GM23248 (cell line): ENCODE measurements around the gene MED12L. TPM values are rescaled to one million over a fixed set of nuclear protein-coding genes. Genes with fewer than 3 reads are reported as not detected.
"Not testable (repeated sequence)": the region's sequence is repeated elsewhere in the genome, so short reads cannot be mapped to it uniquely, and the experiment has no call there.

Experiments used
- DNase-seq: peaks from one replicate; pipeline ENCODE4 v3.0.0-alpha.2; 2015
- H2AFZ ChIP-seq: fragments of 200-600 bp; sonication (generic); 2 replicates; pipeline ENCODE4 v1.6.1; 2016; ENCODE audit warnings: antibody characterized with exemption
- H3F3A ChIP-seq: fragments of 200-600 bp; sonication (generic); 2 replicates; pipeline ENCODE4 v1.6.1; 2016; ENCODE audit warnings: mild to moderate bottlenecking, antibody characterized with exemption, mixed run types; ENCODE audit not compliant: insufficient read depth
- H3K27ac ChIP-seq: fragments of 200-600 bp; sonication (generic); 2 replicates; pipeline ENCODE4 v1.5.1; 2016; ENCODE audit warnings: mild to moderate bottlenecking
- H3K27me3 ChIP-seq: fragments of 200-600 bp; sonication (generic); replicated peaks from 2 replicates; pipeline ENCODE4 v1.6.1; 2016; ENCODE audit warnings: mild to moderate bottlenecking; ENCODE audit not compliant: insufficient read depth
- H3K36me3 ChIP-seq: fragments of 200-600 bp; sonication (generic); 2 replicates; pipeline ENCODE4 v1.6.1; 2016; ENCODE audit warnings: low read depth, mild to moderate bottlenecking
- H3K4me1 ChIP-seq: fragments of 200-600 bp; sonication (generic); 2 replicates; pipeline ENCODE4 v1.6.1; 2016; ENCODE audit warnings: mild to moderate bottlenecking; ENCODE audit not compliant: insufficient read depth
- H3K4me2 ChIP-seq: fragments of 200-600 bp; sonication (generic); one replicate; pipeline ENCODE4 v1.6.1; 2016; ENCODE audit warnings: mild to moderate bottlenecking; ENCODE audit not compliant: unreplicated experiment
- H3K4me3 ChIP-seq: fragments of 200-600 bp; sonication (generic); 2 replicates; pipeline ENCODE4 v1.5.1; 2016; ENCODE audit warnings: mild to moderate bottlenecking
- H3K79me2 ChIP-seq: fragments of 200-600 bp; sonication (generic); 2 replicates; pipeline ENCODE4 v1.6.1; 2016; ENCODE audit warnings: mild to moderate bottlenecking; ENCODE audit not compliant: insufficient read depth
- H3K9ac ChIP-seq: fragments of 200-600 bp; sonication (generic); 2 replicates; pipeline ENCODE4 v1.6.1; 2016; ENCODE audit warnings: mild to moderate bottlenecking
- H3K9me2 ChIP-seq: fragments of 200-600 bp; sonication (generic); 2 replicates; pipeline ENCODE4 v1.6.1; 2016; ENCODE audit warnings: mixed run types, mild to moderate bottlenecking, moderate library complexity; ENCODE audit not compliant: insufficient read depth
- H3K9me3 ChIP-seq: fragments of 200-600 bp; sonication (generic); one replicate; pipeline ENCODE4 v1.6.1; 2017; ENCODE audit warnings: low read depth
- H4K20me1 ChIP-seq: fragments of 200-600 bp; sonication (generic); 2 replicates; pipeline ENCODE4 v1.6.0; 2016; ENCODE audit not compliant: insufficient read depth
- EZH2 ChIP-seq: fragments of 200-600 bp; sonication (generic); IDR thresholded peaks from 2 replicates; pipeline ENCODE4 v1.6.1; 2018; ENCODE audit warnings: antibody characterized with exemption, mild to moderate bottlenecking; ENCODE audit not compliant: insufficient read depth, poor library complexity, severe bottlenecking
- EZH2phosphoT487 ChIP-seq: fragments of 200-600 bp; sonication (generic); IDR thresholded peaks from 2 replicates; pipeline ENCODE4 v1.6.1; 2018; ENCODE audit warnings: antibody characterized with exemption, moderate library complexity, mild to moderate bottlenecking, low read depth; ENCODE audit not compliant: insufficient read depth
- WGBS, 2 experiments: methylation state at CpG; one replicate each; pipeline ENCODE4 v1.1.6; 2015 to 2017; ENCODE audit warnings: low lambda C conversion rate in 2 of 2, low coverage in 1 of 2; ENCODE audit errors: missing lambda C conversion rate in 2 of 2; 5-methylcytosine and 5-hydroxymethylcytosine counted together
- in situ Hi-C: fragments of 300-500 bp; cut with MboI; formaldehyde crosslinking; loops from 2 replicates; pipeline ENCODE4 v1.15.0; 2020
- polyA plus RNA-seq: library from polyadenylated mRNA; unstranded; fragments of >200 nt; fragmentation: Nextera tagmentation; extraction: Ambion mirVana; gene quantifications from 2 replicates; pipeline ENCODE4 v1.2.1, GENCODE V29; 2016
- total RNA-seq: library from RNA; depleted of rRNA; stranded (reverse); fragments of >200 nt; shearing (Covaris generic); gene quantifications from 2 replicates; pipeline ENCODE4 v1.2.3, GENCODE V29; 2014

MED12L gene
- total and polyA plus RNA-seq, 2 experiments from 2014 or later: 0.13 to 0.32 TPM

GRCh38 chr3:151387842-151388241, 302.4 kb downstream of the MED12L start:
- TF ChIP-seq EZH2phosphoT487 (no peak), EZH2 (no peak)
- H4K20me1 ChIP-seq: no peaks in the 10 kb centered on the region
- H3K4me3 ChIP-seq: no peak overlapping the region
- H3K9ac ChIP-seq: no peak overlapping the region
- 0 out of 2 replicates have a peak, but pooled peaks cover under 1% of the 10 kb centered on the region for H3F3A ChIP-seq
- no peak for DNase-seq
- H3K9me3 ChIP-seq: no peaks in the 10 kb centered on the region
- no peaks in the 10 kb centered on the region for H3K36me3 ChIP-seq
- H3K27ac ChIP-seq: no peak overlapping the region
- no peaks in the 10 kb centered on the region for H3K27me3 ChIP-seq
- H3K4me1 ChIP-seq: peaks cover 10% of the 10 kb centered on the region; the same call in 1 of the 2 replicates
- no peak overlapping the region for H3K4me2 ChIP-seq
- no peaks in the 10 kb centered on the region for H3K9me2 ChIP-seq
- no peak overlapping the region for H2AFZ ChIP-seq
- WGBS, 2 experiments: 97 to 98% methylated on average over 9 of the region's 9 CpGs
- H3K79me2 ChIP-seq: no peaks in the 10 kb centered on the region
- in situ Hi-C loops: no loop called here

GRCh38 chr3:151391720-151392119, 306.3 kb downstream of the MED12L start:
- Histone ChIP-seq H3K4me2 (no peak overlapping the region), H3K9me3 (no peaks in the 10 kb centered on the region), H3K4me3 (no peak overlapping the region), H3K79me2 (no peaks in the 10 kb centered on the region), H3K9ac (no peak overlapping the region), H3K36me3 (no peaks in the 10 kb centered on the region), H3K27me3 (no peaks in the 10 kb centered on the region), H4K20me1 (no peaks in the 10 kb centered on the region), H3K27ac (no peak overlapping the region), H3K4me1 (peaks cover 18% of the 10 kb centered on the region), H3K9me2 (no peaks in the 10 kb centered on the region), H2AFZ (no peak overlapping the region), H3F3A (peaks cover 6% of the 10 kb centered on the region)
- TF ChIP-seq EZH2 (no peak), EZH2phosphoT487 (no peak)
- 53 to 59% methylated on average over 2 of the region's 2 CpGs for WGBS, 2 experiments
- in situ Hi-C loops: no loop called here
- DNase-seq: no peak

GRCh38 chr3:151392191-151392590, 306.7 kb downstream of the MED12L start:
- H3K36me3 ChIP-seq, in situ Hi-C loops, H3K9me3 ChIP-seq, H3K79me2 ChIP-seq, H3F3A ChIP-seq, H3K27ac ChIP-seq, H3K9ac ChIP-seq, H3K9me2 ChIP-seq, H2AFZ ChIP-seq, H3K27me3 ChIP-seq, H3K4me3 ChIP-seq, DNase-seq, H3K4me2 ChIP-seq, H4K20me1 ChIP-seq: not testable (repeated sequence)
- 87 to 88% methylated on average over 3 of the region's 3 CpGs for WGBS, 2 experiments
- peaks cover 18% of the 10 kb centered on the region for H3K4me1 ChIP-seq

- DNase-seq: no peak
- in situ Hi-C loops: no loop called here
- no peaks in the 10 kb centered on the region for H3K9me3 ChIP-seq
- H3K36me3 ChIP-seq: no peaks in the 10 kb centered on the region
- peaks cover 18% of the 10 kb centered on the region for H3K4me1 ChIP-seq
- WGBS, 2 experiments: 59 to 60% methylated on average over 3 of the region's 3 CpGs
- H3K4me3 ChIP-seq: no peak overlapping the region
- no peak for TF ChIP-seq EZH2phosphoT487
- no peak for TF ChIP-seq EZH2
- H3F3A ChIP-seq: peaks cover 6% of the 10 kb centered on the region
- H3K4me2 ChIP-seq: peak overlapping the region; percentile 1
- H3K79me2 ChIP-seq: no peaks in the 10 kb centered on the region
- no peak overlapping the region for H3K9ac ChIP-seq
- H3K9me2 ChIP-seq: no peaks in the 10 kb centered on the region
- no peak overlapping the region for H2AFZ ChIP-seq
- no peak overlapping the region for H3K27ac ChIP-seq
- H4K20me1 ChIP-seq: no peaks in the 10 kb centered on the region
- H3K27me3 ChIP-seq: no peaks in the 10 kb centered on the region
Observed at GRCh38 chr3:151393146-151393830, 307.8 kb downstream of the MED12L start.

GRCh38 chr3:151393941-151394340, 308.5 kb downstream of the MED12L start:
- H3K4me1 ChIP-seq: peaks cover 18% of the 10 kb centered on the region
- TF ChIP-seq EZH2 (no peak), EZH2phosphoT487 (no peak)
- H3K27ac ChIP-seq: no peak overlapping the region
- no peaks in the 10 kb centered on the region for H3K79me2 ChIP-seq
- no peak overlapping the region for H3K4me3 ChIP-seq
- no peaks in the 10 kb centered on the region for H3K36me3 ChIP-seq
- WGBS, 2 experiments: 42 to 45% methylated on average over 4 of the region's 4 CpGs
- H3K9ac ChIP-seq: no peak overlapping the region
- H3F3A ChIP-seq: peaks cover 6% of the 10 kb centered on the region
- no peaks in the 10 kb centered on the region for H3K9me2 ChIP-seq
- H2AFZ ChIP-seq: no peak overlapping the region
- no peaks in the 10 kb centered on the region for H3K27me3 ChIP-seq
- no peaks in the 10 kb centered on the region for H4K20me1 ChIP-seq
- H3K9me3 ChIP-seq: no peaks in the 10 kb centered on the region
- peak overlapping the region; percentile 1 for H3K4me2 ChIP-seq
- DNase-seq: no peak
- in situ Hi-C loops: no loop called here
